CD4-positive, alpha-beta T cell treated with Interleukin-15 for 4 hours (primary cell): ENCODE results near the gene FAM237B.
"Not testable (repeated sequence)": the region's sequence is repeated elsewhere in the genome, so short reads cannot be mapped to it uniquely, and the experiment has no call there.

Experiments used
- DNase-seq: peaks from one replicate; pipeline ENCODE4 v3.0.0-alpha.2; 2020; ENCODE audit warnings: low spot score

The FAM237B gene

DNA sequence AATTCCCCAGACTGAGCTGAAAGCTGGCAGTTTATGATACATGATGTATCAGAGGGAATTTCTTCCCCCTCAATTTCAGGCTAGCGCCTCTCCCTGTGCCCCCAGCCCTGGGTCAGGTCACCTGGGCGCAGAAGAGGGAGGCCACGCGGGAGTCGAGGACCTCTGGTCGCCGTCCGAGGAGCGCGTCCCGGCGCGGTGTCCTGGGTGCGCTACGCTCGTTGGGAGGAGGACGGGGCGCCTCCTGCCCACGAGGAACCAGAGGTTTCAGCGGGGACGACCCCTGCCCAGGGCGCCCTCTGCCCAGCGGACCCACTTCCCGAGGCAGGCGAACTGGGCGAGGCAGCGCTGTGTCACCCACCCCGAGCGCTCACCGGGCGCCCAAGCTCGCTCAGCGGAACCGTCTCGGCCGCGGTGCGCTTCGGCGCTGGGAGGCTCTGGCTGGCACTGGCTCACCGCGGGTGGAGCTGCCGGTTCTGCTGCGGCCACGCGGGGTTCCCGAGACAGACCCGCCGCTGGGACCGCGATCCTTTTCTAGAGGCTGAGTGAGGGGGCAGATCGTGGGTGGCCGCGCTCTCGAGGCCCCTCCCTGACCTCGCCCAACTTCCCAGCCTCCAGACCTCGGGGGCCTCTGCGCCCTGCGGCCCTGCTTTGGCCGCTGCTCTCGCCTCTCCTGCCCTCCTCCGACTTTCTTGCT lies at the start of gene FAM237B:
Gene FAM237B (minus strand): TSS at position 504 of the 694 bp plus-strand sequence. CDS start 1,556 bp downstream, outside the sequence.
- DNase-seq = no peak

DNA sequence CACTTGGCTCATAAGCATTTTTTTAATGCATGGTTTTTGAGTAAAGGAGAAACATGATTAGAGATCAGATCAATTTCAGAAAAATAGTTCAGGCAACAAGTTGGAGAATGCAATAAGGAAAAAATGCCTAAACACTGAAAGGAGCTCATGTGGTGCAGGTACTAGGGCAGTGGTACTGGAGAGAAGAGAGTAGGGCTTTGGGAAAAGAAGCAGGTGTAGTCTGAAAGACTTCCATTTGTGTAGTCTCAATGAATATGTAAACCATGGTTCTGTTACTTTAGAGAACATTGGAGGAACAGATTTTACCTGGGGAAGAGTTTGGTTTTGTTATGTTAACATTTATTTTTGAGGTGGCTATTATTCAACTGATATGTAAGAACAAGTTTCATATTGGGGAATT lies 30.9 kb upstream of the FAM237B start:
- no peak for DNase-seq

DNA sequence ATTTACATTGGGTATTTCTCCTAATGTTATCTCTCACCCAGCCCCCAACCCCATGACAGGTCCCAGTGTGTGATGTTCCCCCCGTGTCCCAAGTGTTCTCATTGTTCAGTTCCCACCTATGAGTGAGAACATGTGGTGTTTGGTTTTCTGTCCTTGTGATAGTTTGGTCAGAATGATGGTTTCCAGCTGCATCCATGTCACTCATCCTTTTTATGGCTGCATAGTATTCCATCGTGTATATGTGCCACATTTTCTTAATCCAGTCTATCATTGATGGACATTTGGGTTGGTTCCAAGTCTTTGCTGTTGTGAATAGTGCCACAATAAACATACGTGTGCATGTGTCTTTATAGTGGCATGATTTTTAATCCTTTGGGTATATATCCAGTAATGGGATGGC lies 28.9 kb upstream of the FAM237B start:
- not testable (repeated sequence) for DNase-seq

DNA sequence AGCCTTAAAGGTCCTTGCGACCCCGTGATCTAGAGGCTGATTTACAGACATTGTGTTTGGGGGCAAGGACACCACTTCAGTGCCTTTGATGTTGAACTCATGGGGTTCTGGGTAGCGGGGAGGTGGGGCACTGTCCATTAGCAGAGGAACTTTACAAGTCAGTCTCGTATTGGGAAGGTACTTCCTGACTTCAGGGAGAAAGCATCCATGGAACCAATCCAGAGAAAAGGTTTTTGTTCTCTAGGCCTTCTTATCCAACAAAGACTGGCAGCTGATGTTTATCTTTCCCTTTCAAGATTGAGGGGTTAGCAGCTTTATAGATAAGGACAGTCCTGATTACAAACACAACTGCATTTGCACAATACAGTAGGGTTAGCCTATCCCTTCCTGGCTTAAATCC lies 28.2 kb upstream of the FAM237B start:
- no peak for DNase-seq

DNA sequence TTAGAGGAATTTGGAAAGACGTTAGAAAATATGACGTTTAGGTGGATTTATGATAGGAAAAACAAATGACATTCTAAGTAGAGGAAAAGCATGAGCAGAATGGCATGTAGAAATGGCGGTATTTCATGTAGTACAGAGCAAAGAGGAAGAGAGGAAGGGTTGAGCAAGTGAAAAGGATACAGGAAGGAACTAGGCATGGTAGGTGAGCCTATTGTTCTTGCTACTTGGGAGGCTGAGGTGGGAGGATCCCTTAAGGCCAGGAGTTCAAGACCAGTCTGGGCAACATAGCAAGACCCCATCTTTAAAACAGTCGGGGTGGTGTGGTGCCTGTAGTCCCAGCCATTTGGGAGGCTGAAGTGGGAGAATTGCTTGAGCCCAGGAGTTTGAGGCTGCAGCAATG lies 26.7 kb upstream of the FAM237B start:
- DNase-seq = no peak

DNA sequence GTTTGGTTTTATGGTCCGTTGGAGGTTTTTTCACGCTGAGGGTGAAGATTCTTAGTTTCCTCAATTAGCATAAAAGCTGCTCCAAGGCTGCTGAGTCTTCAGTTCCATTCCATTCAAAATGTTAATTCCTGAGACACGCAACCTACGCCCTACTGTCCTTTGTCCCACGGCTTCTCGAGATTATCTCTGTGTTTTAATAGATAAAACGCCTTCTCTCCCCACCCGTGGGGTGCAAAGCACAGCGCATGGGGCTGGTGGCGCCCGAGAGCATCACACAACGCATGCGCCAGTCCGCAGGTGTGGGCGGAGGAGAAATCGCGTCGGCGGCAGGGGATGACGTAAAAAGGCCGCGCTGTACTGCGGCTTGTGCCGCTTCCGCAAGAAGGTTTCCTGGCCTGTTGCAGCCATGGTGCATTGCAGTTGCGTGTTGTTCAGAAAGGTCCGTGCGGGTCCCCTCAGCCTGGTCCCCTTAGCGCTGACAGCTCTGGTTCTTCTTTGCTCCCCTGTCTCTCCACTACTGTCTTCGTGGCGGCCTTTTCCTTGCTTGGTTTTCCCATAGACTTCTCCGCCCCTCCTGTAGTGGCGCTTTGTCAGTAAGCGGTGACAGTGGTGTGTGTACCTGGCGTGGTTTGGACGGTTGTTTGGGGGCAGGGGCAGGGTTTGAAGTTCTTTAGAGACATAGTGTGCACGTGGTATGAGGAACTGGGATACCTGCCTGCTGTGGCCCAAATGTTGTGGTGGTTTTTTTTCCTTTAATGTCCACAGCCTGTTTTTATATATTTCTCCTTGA lies 25.4 kb upstream of the FAM237B start, which contains the start of gene GTPBP10:
Gene GTPBP10 (plus strand): TSS at position 381 of the 790 bp plus-strand sequence. CDS start 26 bp downstream, at position 407.
- peak; percentile 95 for DNase-seq

DNA sequence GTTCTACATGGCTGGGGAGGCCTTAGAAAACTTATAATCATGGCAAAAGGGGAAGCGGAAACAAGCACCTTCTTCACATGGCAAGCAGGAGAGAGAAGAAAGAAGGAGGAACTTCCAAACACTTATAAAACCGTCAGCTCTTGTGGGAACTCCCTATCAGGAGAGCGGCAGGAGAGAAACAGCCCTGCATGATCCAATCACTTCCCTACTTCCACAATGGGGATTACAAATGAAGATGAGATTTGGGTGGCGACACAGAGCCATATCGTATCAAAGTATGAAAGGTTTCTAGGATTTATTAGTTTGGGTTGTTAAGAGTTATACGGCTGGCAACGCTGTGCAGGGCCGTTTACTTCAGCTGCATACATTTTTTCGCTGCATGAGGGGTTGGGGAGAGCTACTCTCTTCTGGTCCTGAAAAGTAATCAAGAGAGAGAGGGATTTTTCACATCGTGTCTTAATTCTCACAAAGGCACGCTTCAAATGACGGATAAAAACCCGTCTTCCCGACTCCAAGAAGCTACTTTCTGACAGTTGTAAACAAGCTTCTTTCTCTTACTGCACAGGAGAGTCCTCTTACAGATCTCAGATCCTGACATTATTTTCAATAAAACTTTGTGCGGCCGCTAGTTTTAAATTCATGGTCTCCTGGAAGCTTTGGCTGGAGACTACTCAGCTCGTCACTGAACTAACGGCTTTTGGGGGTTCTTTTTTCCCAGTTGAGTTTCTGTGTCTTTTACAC lies 24.7 kb upstream of the FAM237B start:
- peak; percentile 8 for DNase-seq

DNA sequence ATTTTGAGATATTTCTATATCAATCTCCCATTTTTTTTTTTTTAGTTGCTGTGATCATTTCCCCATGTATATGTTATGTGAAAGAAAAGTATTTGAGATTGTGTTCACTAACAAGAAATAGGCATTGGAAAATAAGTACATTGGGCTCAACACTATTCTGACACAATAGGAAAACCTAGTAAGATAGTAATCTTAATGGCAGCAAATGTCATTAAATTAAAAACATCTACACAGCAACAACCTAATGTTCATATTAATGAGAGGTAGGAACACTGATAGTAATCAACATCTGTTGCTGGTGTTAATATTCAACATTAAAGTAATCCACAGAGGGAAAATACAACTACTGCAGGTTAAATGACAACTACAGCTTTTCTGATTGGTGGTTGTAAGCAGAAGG lies 23.9 kb upstream of the FAM237B start:
- DNase-seq = no peak

DNA sequence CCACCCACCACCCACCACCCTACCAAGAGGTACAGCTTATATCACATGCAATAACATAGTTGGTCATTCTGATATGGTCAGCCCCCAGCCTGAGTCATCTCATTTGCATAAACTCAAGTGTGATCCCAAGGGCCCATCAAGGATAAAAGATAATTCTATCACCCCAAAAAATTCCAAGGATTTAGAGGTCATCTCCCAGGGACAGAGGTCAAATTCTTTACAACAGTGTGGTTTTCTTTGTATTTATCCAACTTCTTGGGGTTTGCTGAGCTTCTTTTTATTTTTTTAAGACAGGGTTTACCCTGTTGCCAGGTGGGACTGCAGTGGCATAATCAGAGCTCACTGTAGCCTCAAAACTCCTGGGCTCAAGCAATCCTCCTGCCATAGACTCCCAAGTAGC lies 16.0 kb upstream of the FAM237B start:
- DNase-seq = no peak

DNA sequence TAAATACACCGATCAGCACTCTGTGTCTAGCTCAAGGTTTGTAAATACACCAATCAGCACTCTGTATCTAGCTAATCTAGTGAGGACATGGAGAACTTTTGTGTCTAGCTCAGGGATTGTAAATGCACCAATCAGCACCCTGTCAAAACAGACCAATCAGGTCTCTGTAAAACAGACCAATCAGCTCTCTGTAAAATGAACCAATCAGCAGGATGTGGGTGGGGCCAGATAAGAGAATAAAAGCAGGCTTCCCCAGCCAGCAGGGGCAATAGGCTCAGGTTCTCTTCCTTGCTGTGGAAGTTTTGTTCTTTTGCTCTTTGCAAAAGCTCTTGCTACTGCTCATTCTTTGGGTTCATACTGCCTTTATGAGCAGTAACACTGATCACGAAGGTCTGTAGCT lies 13.8 kb upstream of the FAM237B start:
- DNase-seq = not testable (repeated sequence)

DNA sequence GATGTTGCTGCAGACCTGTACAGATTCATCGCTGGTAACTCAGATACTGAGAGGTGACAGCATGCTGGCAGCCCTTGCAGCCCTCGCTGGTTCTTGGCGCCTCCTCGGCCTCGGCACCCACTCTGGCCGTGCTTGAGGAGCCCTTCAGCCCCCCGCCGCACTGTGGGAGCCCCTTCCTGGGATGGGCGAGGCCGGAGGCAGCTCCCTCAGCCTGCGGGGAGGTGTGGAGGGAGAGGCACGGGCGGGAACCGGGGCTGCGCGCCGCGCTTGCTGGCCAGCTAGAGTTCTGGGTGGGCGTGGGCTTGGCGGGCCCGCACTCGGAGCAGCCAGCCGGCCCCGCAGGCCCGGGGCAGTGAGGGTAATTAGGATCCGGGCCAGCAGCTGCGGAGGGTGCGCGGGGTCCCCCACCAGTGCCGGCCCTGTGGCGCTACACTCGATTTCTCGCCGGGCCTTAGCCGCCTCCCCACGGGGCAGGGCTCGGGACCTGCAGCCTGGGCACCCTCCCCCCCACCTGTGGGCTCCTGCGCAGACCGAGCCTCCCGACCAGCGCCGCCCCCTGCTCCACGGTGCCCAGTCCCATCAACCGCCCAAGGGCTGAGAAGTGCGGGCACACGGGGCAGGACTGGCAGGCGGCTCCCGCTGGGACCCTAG lies 13.2 kb upstream of the FAM237B start:
- no peak for DNase-seq

DNA sequence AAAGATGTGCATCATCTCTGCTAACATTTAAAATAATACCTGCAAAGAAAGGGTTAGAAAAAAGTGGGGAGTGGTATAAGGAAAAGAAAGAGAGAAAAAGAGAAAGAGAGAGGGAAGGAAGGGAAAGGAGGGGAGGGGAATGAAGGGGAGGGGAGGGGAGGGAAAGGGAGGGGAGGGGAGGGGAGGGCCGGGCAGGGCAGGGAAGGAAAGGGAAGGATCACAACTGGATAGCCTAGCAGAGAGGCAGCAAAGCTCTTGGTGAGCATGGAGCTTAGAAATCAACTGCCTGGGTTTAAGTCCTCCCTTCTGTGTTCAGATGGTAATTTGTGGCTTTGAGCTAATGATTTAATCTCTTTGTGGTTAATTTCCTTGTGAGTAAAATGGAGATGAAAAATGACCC lies 5.4 kb upstream of the FAM237B start:
- no peak for DNase-seq

DNA sequence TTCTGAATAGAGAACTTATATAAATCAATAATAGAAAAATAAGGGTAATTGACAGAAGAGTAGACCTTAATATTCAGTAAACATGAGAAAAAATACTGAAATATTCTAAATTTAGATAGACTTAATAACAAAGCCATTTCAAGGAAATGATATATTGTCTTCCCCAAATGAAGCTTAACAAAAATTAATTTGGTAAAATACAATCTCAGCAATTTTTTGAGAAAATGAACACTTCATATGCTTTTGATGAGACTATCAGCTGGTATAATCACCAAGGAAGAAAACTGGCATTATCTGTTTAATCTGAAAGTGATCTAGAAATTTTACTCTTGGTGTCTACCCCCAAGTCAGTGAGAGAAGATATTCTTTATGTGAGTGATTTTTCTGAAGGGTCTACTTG lies 1.7 kb upstream of the FAM237B start:
- no peak for DNase-seq

DNA sequence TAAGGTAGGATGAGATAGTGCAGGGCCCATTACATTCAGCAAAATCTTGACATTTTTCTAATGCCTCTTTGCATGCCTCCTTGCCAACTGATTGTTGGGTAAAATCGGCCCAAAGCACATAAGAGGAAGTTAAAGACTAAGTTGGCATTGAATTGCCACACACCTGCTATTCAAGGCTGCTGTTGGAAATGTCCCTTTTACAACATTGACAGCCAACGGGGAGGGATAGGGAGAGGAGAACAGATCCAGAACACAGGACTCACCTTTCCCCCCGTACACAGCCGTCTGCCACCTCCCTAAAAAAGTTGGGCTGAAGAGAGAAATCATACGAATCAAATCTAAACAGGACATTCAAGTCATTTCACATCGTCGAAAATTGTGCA lies 695 bp downstream of the FAM237B start:
- no peak for DNase-seq

DNA sequence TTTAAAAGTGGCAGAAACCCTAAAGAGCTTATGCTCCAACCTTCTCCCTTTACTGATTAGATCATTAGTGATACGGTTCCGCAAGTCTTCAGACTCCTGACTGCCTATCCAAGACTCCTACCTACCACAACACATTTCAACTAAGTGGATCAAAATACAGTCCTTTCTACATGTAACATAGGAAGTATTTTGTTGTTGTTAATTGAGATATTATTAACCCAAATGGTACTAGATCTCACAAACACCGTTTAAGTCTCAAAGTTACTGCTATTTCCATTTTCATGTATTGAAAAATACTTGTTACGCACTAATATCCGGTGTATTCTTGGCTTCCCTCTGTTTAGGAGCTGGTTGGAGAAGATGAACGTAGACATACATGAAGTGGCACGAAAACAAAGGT lies 1.1 kb downstream of the FAM237B start:
- no peak for DNase-seq

DNA sequence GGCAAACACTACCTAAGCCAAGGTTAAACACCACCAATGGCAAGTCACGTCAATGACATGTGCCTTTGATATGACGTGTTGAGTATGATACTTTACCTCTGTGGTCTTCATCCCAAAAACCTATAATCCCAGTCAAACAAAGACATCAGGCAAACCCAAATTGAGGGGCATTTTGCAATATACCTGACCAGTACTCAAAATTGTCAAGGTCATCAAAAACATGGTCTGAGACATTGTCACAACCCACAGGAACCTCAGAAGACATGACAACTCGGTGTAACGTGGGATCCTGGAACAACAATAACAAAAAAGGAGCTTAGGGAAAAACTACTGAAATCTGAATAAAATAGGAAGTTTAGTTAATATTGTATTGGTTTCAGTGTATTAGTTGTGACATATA lies 7.2 kb downstream of the FAM237B start:
- DNase-seq = no peak

DNA sequence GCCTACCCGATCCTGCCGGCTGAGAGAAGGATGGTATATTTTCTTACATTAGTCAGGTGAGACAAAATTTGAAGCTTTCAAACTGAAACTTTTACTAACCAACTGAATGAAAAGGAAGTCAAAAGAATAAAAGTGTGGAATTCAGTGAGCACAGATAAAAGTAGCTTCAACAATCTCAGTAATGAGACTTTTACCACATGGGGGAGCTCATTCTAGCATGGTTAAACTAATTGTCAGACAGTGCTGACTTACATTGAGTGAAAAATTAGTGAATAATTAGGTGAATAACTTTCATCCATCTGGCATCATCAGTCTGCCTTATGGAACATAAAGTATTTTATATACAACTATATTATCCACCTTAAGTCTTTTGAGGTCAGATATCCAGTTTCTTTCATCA lies 8.4 kb downstream of the FAM237B start:
- DNase-seq = no peak

DNA sequence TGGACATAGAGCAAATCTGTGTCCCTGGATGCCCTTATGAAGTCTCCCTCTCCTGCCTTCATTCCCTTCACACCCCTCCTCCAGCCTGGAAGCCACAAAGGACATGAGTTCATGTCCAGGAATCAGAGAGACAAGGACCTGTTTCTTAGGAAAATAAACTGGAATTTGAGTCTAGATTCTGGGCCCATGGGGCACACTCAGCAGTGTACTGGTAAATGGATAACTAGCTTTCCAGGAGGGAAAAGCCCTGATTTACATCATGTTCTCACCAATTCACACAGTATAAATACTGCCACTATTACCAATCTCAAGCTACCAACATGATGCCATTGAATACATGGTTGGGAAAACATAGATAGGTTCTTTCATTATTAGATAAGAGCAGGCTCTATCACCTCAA lies 9.9 kb downstream of the FAM237B start:
- no peak for DNase-seq

DNA sequence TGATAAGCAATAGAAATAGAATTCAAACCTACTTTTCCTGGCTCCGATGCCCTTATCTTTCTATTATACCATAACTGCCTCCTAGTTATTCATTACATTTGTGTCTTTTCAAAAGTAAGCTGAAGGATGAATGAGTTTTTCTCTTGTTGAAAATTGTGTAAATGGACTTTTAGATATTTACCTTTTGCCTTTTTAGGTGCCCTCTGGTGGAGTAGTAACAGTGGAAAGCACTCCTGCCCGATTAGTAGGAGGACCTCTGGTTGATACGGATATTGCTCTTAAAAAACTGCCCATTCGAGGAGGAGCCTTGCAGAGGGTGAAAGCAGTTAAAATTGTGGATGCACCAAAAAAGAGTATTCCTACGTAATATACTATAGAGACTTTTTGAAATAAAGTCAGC lies 11.2 kb downstream of the FAM237B start:
- no peak for DNase-seq

DNA sequence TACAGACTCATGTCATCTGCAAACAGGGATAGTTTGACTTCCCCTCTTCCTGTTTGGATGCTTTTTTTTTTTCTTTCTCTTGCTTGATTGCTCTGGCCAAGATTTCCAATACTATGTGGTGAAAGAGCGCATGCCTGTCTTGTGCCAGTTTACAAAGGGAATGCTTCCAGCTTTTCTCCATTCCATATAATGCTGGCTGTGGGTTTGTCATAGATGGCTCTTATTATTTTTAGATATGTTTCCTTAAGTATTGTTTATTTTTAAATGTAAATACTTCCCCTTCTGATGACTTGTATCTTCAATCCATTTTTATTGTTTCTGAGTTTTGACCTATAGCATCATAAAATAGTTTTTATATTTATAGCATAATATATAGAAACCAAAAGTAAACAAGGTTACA lies 17.9 kb downstream of the FAM237B start:
- no peak for DNase-seq

DNA sequence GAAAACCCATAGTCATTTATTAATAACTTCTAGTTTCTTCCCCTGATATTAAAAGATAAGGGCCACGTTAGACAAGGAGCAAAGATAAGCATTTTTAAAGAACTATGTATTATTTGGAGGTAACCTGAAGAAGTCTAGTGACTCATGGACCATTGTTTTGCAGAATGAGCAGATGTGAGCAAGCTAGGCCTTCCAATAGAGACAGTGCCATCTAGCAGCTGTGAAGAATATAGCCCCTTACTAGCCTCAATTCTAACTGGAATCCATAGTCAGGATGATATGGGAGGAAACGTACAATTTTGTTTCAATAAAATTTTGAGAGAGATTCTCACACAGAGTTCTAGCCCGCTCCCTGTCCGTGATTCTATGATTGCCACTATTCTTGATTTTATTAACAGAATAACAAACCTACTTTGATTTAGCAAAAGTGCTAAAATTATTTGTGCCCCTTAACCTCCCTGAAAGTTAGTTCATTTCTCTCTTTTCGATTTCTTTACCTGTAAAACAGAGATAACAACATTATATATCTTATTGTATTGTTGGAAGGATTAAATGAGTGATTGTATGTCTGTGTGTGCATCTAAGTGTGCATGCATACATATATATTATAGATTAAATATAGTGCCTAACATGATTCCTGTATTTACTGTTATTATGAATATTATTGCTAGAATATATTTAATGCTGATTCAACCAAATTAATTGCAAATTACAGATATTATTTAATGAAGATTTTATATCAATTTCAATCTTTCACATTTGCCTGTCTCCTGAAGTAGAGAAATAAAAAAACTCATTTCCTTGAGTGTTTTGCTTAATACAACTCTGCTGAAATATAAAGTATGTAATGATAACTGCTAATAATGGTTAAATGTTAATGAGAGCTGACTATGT lies 22.7 kb downstream of the FAM237B start:
- DNase-seq = peak; percentile 10
